ACC112 (cell line): Measurements from ENCODE around the gene CREB5.
A peak's percentile ranks its signal among the peaks of the same experiment; 100 is the strongest.

Source experiments
- H2AFZ ChIP-seq: fragments of 200-600 bp; sonication (generic); one replicate; pipeline ENCODE4 v1.6.0; 2017; ENCODE audit warnings: antibody characterized with exemption, low read length; ENCODE audit not compliant: unreplicated experiment
- H3K27ac ChIP-seq: fragments of 200-600 bp; sonication (generic); 2 replicates; pipeline ENCODE4 v1.5.1; 2014; ENCODE audit warnings: low read depth, mild to moderate bottlenecking, antibody characterized with exemption, low read length, moderate library complexity
- H3K27me3 ChIP-seq: fragments of 200-600 bp; sonication (generic); 2 replicates; pipeline ENCODE4 v1.6.1; 2014; ENCODE audit warnings: mild to moderate bottlenecking, antibody characterized with exemption, low read length, moderate library complexity, mixed read lengths; ENCODE audit not compliant: insufficient read depth
- H3K36me3 ChIP-seq: fragments of 200-600 bp; sonication (generic); 2 replicates; pipeline ENCODE4 v1.6.1; 2016; ENCODE audit warnings: mild to moderate bottlenecking, antibody characterized with exemption, low read length, moderate library complexity, mixed read lengths; ENCODE audit not compliant: insufficient read depth
- H3K4me1 ChIP-seq: fragments of 200-600 bp; sonication (generic); one replicate; pipeline ENCODE4 v1.6.1; 2016; ENCODE audit warnings: low read length, mixed read lengths; ENCODE audit not compliant: insufficient read depth, unreplicated experiment, control insufficient read depth
- H3K4me3 ChIP-seq: fragments of 200-600 bp; sonication (generic); 2 replicates; pipeline ENCODE4 v1.5.1; 2014; ENCODE audit warnings: mild to moderate bottlenecking, low read depth, low read length
- H3K79me2 ChIP-seq: fragments of 200-600 bp; sonication (generic); one replicate; pipeline ENCODE4 v1.6.0; 2016; ENCODE audit warnings: low read length; ENCODE audit not compliant: control insufficient read depth, unreplicated experiment, insufficient read depth

The CREB5 gene

DNA sequence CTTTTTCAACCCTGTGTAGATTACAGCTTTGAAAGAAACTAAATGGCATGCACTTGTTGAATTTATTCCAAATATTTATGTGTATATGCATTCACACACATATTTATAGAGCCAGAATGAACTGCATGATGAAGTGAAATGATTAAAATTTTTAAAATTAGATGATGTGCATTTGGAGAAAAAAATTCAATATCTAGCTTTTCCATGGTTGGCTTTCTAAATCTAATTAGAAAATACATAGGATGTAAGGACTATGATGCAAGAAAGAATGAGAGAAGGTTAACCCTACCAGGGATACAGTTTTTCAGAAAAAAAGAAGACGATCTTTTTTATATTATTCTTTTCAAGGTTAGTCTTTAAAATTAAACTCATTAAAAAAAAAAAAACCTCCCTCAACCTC is 341.3 kb downstream of the CREB5 start:
- no peaks in the 10 kb centered on the region for H3K36me3 ChIP-seq
- H3K27ac ChIP-seq, result no peak overlapping the region
- H2AFZ ChIP-seq, result no peak overlapping the region
- H3K27me3 ChIP-seq, result no peaks in the 10 kb centered on the region
- H3K79me2 ChIP-seq, result no peaks in the 10 kb centered on the region
- no peak overlapping the region for H3K4me3 ChIP-seq
- H3K4me1 ChIP-seq, result peaks cover 10% of the 10 kb centered on the region

GRCh38 chr7:28754027-28754426 is 341.7 kb downstream of the CREB5 start:
- no peaks in the 10 kb centered on the region for H3K36me3 ChIP-seq
- H2AFZ ChIP-seq, result no peak overlapping the region
- peaks cover 10% of the 10 kb centered on the region for H3K4me1 ChIP-seq
- H3K79me2 ChIP-seq, result no peaks in the 10 kb centered on the region
- no peak overlapping the region for H3K4me3 ChIP-seq
- H3K27ac ChIP-seq, result no peak overlapping the region
- H3K27me3 ChIP-seq, result no peaks in the 10 kb centered on the region

DNA sequence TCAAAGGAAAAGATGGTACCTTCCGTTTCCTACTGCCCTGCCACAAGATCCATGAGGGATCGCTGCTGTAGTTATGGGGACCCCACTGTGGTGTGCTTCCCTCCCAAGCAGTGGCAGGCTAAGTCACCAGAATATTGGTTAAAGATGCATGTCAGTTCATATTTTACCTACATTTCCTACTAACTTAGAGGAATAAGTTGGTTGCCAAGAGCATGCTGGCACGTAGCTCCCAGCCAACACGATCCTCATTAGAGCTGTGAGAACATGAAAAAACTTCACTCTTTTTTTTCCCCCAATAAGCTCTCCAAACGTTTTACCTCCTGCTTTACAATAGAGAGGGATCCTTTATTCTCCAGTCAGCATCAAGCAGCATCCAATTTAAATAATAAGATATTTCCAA is 342.1 kb downstream of the CREB5 start:
- H3K36me3 ChIP-seq, result no peaks in the 10 kb centered on the region
- no peak overlapping the region for H3K27ac ChIP-seq
- H3K4me1 ChIP-seq, result peaks cover 10% of the 10 kb centered on the region
- no peaks in the 10 kb centered on the region for H3K27me3 ChIP-seq
- no peak overlapping the region for H3K4me3 ChIP-seq
- H3K79me2 ChIP-seq, result no peaks in the 10 kb centered on the region
- H2AFZ ChIP-seq, result no peak overlapping the region

DNA sequence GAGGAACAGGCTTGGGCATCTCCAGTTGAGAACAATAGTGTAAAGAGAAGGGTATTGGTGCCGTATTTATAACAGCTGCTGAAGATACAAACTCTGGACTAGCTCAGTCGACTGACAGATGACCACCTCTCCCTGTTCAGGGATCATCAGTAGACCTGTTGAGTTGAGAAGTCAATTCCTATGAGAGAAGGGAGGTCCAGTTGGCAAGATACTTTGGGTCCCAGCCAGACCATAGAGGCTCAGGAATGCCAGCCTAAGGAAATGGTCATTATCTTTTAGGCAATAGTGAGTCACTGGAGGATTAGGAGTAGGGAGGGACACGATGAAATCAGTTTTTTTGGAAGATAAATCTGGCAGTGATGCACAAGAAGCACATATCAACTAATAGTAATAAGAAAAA is 342.9 kb downstream of the CREB5 start:
- no peaks in the 10 kb centered on the region for H3K79me2 ChIP-seq
- no peak overlapping the region for H2AFZ ChIP-seq
- H3K36me3 ChIP-seq, result no peaks in the 10 kb centered on the region
- H3K27ac ChIP-seq, result no peak overlapping the region
- peaks cover 10% of the 10 kb centered on the region for H3K4me1 ChIP-seq
- H3K4me3 ChIP-seq, result no peak overlapping the region
- no peaks in the 10 kb centered on the region for H3K27me3 ChIP-seq

- H2AFZ ChIP-seq, result no peak overlapping the region
- no peaks in the 10 kb centered on the region for H3K79me2 ChIP-seq
Observed at GRCh38 chr7:28758186-28758585, 345.9 kb downstream of the CREB5 start.

DNA sequence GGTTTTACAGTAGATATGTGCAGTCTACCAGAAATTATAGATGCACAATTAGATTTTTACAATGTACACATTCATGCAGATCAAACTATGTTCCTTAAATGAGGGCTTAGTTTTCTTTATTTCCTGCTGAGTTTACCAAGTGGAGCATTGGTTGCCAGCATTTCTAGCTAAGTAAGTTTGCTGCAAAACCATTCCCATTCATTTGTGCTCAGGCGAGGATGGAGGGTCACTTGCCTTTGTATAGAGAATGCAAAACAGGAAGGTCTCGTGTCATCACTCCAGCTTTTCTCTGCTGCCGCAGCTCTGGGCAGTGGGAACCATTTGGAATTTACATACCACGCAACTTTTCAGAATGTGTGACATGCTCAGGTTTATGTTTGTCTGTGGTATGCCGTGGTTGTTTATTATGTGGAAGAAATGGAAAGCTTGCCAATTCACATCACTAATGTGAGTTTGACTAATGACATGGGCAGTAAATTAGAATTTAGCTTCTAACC is 347.2 kb downstream of the CREB5 start:
- Histone ChIP-seq H2AFZ (no peak overlapping the region), H3K27me3 (no peaks in the 10 kb centered on the region), H3K36me3 (no peaks in the 10 kb centered on the region), H3K79me2 (no peaks in the 10 kb centered on the region), H3K27ac (no peak overlapping the region), H3K4me1 (peaks cover 10% of the 10 kb centered on the region), H3K4me3 (no peak overlapping the region)

More at GRCh38 chr7:28758186-28758585, 345.9 kb downstream of the CREB5 start:
- Histone ChIP-seq H3K4me3 (no peak overlapping the region), H3K4me1 (peaks cover 10% of the 10 kb centered on the region), H3K27ac (no peak overlapping the region), H3K36me3 (no peaks in the 10 kb centered on the region), H3K27me3 (no peaks in the 10 kb centered on the region)

DNA sequence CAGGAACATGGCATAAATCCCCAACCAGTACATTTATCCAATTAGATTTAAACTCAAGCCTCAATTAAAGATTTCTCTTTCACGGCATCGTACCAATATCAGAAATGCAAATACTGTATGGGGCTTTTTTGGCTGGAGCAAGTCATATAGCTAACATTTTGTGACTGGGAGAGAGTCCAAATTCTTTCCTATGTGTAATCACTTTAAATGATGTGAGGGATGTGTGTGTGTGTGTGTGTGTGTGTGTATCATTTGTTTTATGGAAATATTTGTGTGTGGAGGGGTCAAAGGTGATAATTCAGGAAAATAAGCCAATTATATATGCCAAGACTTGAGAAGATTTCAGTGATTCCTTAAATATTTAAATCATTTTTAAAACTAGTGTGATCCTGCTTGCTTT is 349.2 kb downstream of the CREB5 start:
- Histone ChIP-seq H3K27ac (no peak overlapping the region), H3K79me2 (no peaks in the 10 kb centered on the region), H2AFZ (no peak overlapping the region), H3K4me3 (no peak overlapping the region), H3K4me1 (peaks cover under 1% of the 10 kb centered on the region), H3K36me3 (no peaks in the 10 kb centered on the region), H3K27me3 (no peaks in the 10 kb centered on the region)

DNA sequence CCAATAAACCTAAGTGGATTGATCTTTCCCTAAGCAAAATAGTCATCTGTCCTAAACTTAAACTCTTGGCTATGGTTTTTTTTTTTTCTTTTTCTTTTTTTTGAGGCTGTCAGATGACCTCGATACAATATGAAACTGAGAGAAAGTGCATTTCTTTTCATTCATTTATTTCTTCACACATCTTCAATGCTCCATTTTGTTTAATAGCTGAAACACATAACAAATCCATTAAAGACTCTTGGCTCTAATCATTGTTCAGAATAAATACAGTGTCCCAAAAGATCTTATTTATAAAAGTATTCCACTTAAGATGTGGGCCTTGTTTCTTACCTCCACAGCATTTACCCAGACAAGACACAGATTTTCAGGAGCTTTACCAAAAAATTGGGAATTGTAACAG is 350.3 kb downstream of the CREB5 start:
- Histone ChIP-seq H3K27ac (no peak overlapping the region), H3K79me2 (no peaks in the 10 kb centered on the region), H2AFZ (no peak overlapping the region), H3K4me1 (peaks cover 8% of the 10 kb centered on the region), H3K36me3 (no peaks in the 10 kb centered on the region), H3K4me3 (no peak overlapping the region), H3K27me3 (no peaks in the 10 kb centered on the region)

- Histone ChIP-seq H3K4me3 (no peak overlapping the region), H3K27ac (no peak overlapping the region), H3K36me3 (no peaks in the 10 kb centered on the region), H3K27me3 (no peaks in the 10 kb centered on the region), H3K79me2 (no peaks in the 10 kb centered on the region), H3K4me1 (peaks cover 22% of the 10 kb centered on the region), H2AFZ (no peak overlapping the region)
Observed at GRCh38 chr7:28766359-28766758, 354.0 kb downstream of the CREB5 start.

DNA sequence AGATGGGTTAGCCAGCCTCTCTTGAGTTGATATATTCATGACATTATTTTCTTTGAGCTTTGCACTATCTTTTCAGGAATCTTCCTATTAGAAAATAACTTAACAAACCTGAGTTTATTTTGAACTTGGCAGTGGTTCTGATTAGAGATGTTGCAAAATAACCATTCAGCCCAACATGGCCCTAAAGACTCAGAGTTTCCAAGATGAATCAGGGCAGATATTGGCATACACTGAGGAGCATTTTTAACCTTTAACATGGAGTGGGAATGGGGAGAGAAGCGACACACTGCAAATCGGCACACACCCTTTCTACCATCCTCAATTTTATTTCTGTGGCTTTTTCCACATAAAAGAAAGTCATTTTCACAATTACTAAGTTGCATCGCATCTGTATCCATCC is 355.0 kb downstream of the CREB5 start:
- Histone ChIP-seq H3K27me3 (no peaks in the 10 kb centered on the region), H3K4me3 (no peak overlapping the region), H2AFZ (no peak overlapping the region), H3K4me1 (peaks cover 22% of the 10 kb centered on the region), H3K27ac (peak overlapping the region; percentile 17; the same call in 1 of the 2 replicates), H3K36me3 (no peaks in the 10 kb centered on the region), H3K79me2 (no peaks in the 10 kb centered on the region)

GRCh38 chr7:28768577-28769147 is 356.3 kb downstream of the CREB5 start:
- Histone ChIP-seq H3K4me1 (peaks cover 22% of the 10 kb centered on the region), H3K79me2 (no peaks in the 10 kb centered on the region), H3K27me3 (no peaks in the 10 kb centered on the region), H2AFZ (no peak overlapping the region), H3K4me3 (no peak overlapping the region), H3K36me3 (no peaks in the 10 kb centered on the region), H3K27ac (no peak overlapping the region)
